GM19025 (cell line): ENCODE results near the gene SLC38A8.

Experiments used
- ATAC-seq: cut with Tn5 transposase; IDR thresholded peaks from one replicate; pipeline ENCODE4 v1.9.1; 2021; ENCODE audit warnings: mild to moderate bottlenecking, low read depth, moderate library complexity; ENCODE audit not compliant: unreplicated experiment

Gene SLC38A8

DNA sequence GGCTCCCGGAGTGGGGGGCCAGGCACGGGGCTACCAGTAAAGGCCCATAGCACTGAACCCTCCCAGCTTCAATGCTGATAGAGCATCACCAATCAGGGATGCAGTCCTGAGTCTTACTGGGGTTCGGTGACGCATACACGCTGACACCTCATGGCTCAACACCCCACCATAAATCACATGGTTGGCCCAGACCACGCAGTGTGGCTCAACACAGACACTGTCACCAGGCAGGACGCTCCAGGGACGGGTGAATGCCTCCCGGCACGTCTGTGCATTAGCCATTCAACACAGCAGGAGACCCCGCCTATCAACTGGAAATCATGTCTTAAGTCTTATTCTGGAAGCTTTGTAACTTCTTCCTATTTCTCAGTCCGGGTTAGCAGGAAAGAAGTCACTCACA lies 39.6 kb downstream of the SLC38A8 start:
- ATAC-seq = no peak

GRCh38 chr16:84001726-84002125 lies 40.9 kb downstream of the SLC38A8 start:
- ATAC-seq = no peak

GRCh38 chr16:84000989-84001642 lies 41.5 kb downstream of the SLC38A8 start:
- ATAC-seq = no peak

- ATAC-seq = no peak
Observed at GRCh38 chr16:83998091-83998490, 44.5 kb downstream of the SLC38A8 start.

DNA sequence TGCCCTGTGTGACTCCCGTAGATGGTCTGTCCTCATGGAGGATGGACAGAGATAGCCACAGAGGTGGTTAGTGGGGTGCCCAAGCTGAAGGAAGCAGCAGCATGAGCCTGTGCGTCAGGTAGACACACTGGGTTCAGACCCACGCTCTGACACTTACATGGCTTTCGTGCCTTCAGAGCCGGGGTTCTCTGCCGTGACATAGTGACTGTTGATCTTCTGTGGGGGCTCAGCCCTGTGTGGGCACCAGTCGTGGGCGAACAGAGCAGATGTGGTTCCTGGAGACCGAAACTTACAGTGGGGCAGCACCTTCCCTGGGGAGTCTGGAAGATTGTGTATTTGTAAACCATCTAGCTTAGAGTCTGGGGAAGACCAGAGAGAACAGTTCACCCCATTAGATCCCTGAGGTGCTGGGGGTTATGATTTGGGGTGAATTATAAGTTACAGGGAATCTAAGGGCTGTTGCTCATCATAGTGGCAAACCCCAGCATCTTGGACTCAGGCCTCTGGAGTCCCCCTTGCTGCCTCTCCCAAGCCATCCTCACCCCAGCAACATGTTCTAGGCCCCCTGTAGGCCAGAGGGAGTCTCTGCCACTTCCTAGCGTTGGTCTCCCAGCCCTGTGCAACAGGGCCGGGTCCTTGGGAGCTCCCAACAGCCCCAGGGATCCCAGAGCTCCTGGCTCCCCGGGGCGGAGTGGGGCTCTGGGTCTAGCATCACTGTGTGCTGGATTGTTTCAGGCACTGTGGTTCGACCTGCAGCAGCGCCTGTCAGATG lies 45.9 kb downstream of the SLC38A8 start:
- no peak for ATAC-seq

DNA sequence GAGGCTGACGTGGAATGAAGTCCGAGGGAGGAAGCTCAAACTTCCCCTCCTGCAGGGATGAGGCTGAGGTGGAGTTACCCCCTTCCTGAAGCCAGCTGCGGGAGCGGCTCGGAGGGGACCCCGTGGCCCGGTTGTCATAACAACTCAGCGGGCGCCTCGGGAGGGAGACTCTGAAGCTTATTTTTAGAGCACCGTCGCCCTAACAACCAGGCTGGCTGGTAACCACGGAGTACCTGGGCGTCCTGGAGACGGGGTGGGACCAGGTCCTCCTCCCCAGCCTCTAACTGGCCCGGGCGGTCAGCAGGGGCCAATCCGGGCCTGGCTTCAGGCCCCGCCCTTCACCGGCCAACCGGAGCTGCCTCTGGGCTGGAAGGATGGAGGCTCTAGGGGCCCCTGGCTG lies 46.8 kb downstream of the SLC38A8 start:
- no peak for ATAC-seq

DNA sequence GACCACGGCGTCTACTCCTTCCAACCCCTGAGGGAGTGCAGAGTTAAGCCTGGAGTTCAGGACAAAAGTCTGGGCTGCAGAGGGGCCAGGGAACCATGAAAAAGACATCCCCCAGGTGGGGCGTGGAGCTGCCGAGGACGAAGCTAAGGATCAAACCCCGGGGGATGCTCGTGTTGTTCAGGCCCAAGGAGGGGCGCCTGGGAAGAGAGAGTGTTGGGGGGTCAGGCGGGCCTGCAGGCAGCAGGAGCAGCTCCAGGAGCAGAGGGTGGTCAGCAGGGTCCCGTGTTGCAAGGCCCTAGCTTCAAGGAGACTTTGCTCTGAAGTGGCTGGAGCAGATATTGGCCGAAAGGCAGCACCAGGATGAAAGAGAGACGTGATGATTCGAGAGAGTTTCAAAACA lies 47.9 kb downstream of the SLC38A8 start:
- no peak for ATAC-seq

GRCh38 chr16:83994087-83994486 lies 48.5 kb downstream of the SLC38A8 start:
- no peak for ATAC-seq

DNA sequence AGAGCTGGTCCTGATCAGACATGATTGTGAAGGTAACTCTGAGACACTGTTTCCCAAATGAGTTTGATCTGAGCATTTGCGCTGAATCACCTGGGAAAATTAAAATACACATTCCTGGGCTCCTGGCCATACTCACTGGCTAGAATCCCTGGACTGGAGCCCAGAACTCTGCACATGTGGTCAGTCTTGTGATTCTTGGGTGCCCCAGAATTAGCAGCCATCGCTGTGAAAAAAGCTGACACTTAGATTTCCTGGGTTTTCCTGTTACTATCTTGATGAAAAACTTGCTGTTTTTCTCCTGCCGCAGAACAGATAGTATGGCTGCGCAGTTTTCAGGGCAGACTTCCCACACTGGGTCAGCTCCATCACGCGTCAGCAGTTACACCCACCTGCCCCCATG lies 50.0 kb downstream of the SLC38A8 start:
- ATAC-seq = no peak

DNA sequence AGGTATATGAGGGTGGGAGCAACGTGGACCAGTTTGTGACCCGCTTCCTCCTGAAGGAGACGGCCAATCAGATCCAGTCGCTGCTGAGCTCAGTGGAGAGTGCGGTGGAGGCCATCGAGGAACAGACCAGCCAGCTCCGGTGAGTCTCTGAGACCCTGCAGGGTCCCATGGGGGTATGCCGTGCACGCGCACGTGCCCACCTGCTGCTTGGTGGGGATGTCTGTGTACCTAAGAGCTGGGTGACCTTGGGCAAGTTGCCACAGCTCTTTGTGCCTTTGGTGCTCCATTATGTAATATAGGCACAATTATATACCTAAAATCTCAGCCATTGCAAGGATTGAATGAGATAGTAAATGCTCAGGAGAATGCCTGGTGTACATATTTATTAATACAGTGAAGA lies 52.1 kb downstream of the SLC38A8 start:
- ATAC-seq = no peak

GRCh38 chr16:83989300-83989699 lies 53.3 kb downstream of the SLC38A8 start:
- ATAC-seq = no peak

GRCh38 chr16:83983491-83983890 lies 59.1 kb downstream of the SLC38A8 start:
- no peak for ATAC-seq

- no peak for ATAC-seq
Observed at GRCh38 chr16:83981799-83982198, 60.8 kb downstream of the SLC38A8 start.

DNA sequence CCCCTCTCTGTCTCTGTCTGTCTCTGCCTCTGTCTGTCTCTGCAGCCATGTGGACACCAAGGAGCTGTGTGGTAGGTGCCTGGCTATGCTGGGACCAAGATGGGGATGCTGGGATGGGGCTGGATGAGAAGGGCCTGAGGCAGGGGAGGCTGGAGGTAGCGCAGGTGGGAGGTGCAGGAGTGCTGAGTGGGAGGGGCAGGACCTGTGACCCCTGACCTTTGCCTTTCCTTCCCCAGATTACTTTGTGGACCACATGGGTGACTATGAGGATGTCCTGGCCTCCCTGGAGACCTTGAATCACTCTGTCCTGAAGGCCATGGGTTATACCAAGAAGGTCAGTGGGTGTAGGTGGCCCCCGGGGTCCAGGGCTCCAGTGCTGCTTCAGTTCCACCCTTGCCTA lies 61.8 kb downstream of the SLC38A8 start:
- no peak for ATAC-seq

GRCh38 chr16:83979441-83979840 lies 63.2 kb downstream of the SLC38A8 start:
- no peak for ATAC-seq

DNA sequence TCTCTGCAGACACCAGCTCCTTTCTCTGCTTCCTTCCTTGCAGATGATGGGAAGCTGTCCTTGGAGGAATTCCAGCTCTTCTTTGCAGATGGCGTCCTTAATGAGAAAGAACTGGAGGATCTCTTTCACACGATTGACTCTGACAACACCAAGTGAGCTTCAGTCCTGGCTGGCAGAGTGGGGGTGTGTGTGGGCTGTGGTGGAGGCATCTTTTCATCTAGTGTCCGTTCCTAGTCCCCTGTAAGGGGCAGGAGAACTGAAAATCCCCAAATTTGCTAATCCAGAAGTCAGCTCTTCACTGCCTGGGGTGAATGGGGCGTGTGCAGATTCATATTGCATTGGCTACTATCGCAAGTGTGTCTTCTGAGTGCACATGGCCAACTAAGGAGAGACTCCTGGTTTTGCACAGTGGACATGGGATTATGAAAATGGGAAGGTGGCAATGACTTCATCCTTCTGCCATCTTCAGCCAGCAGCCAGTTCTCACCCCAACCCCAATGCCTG lies 64.1 kb downstream of the SLC38A8 start:
- no peak for ATAC-seq

DNA sequence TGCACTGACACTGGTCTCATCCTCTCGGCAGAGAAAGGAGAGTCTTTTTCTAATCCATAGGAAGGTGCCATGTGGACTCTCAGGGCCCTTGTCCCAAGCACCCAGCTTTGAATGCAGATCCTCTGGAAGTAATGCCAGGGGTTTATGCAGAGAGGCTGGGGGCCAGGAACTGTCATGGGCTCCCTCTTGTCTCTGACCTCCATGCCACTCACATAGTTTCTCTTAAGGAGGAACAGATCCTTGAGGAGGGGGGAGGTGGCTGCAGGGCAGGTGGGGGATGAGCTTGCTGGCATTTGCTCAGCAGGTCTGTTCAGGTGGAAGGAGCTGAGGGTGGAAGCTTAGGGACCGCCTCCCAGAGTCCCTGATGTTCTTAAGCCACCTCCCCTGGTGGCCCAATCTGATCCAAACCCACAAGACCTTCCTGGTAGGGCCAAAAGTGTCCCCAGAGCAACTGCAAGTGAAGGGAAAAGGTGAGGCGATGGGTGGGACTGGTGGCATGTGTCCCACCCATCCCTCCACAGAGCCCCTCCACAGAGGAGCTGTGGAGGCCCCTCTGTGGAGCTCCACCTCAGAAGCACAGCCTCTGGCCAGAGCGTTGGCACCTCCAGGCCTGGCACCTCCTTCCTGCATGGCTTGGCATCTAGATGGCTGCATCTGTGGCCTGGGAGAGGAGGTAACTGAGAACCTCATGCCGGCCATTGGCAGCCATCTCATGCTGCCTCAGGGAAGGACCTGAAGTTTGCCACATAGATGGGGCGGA lies 65.4 kb downstream of the SLC38A8 start:
- ATAC-seq = no peak

GRCh38 chr16:83975590-83976260 lies 66.9 kb downstream of the SLC38A8 start:
- no peak for ATAC-seq

DNA sequence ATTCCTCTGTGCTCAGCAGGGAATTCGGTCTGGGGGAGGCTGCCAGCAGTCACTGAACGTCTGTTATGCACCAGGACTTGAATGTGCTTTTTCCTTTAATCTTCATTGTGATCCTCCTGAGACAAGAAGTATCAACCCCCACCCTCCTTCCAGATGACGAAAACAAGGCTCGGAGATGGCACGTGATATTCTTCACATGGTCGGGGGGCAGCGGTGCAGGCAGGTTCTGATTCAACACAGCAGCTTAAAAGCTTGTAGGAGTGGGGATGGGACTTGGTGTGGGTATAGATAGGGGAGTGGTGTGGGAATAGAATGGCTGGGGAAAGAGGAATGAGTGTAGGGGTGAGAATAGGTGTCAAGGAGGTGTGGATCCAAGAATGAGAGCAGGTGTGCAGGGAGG lies 68.1 kb downstream of the SLC38A8 start:
- ATAC-seq = no peak

GRCh38 chr16:83973581-83974385 lies 68.8 kb downstream of the SLC38A8 start:
- ATAC-seq = no peak
